Breast epithelium (tissue), 4 donors: Measurements from ENCODE around the gene XPC. TPM values are rescaled to one million over a fixed set of nuclear protein-coding genes. Genes with fewer than 3 reads are reported as not detected.
A peak's percentile ranks its signal among the peaks of the same experiment; 100 is the strongest.

Source experiments
- DNase-seq, 2 donors: peaks; one replicate each; pipeline ENCODE4 v3.0.0-alpha.2; 2019; ENCODE audit warnings: low spot score in 2 of 2
- H3K27ac ChIP-seq, 2 donors: fragments of 200-600 bp; sonication (generic) in 1 of 2; one replicate each; pipeline ENCODE4 v1.5.1; 2016 to 2019; ENCODE audit warnings: mild to moderate bottlenecking in 1 of 2
- H3K27me3 ChIP-seq, 2 donors: fragments of 200-600 bp; sonication (generic) in 1 of 2; one replicate each; pipeline versions ENCODE4 v1.5.1 to v1.6.0; 2017 to 2019; ENCODE audit warnings: control low read depth in 1 of 2, mild to moderate bottlenecking in 1 of 2
- H3K36me3 ChIP-seq: fragments of 200-600 bp; one replicate; pipeline ENCODE4 v1.5.1; 2019
- H3K4me1 ChIP-seq, 2 donors: fragments of 200-600 bp; sonication (generic); one replicate each; pipeline ENCODE4 v1.5.1; 2016 to 2019; ENCODE audit warnings: control low read depth in 1 of 2
- H3K4me3 ChIP-seq, 3 donors: fragments of 200-600 bp; sonication (generic); 1 replicate in 2 of 3; 2 replicates in 1 of 3; pipeline ENCODE4 v1.5.1; 2016 to 2019; ENCODE audit warnings: mild to moderate bottlenecking in 3 of 3, moderate library complexity in 2 of 3
- H3K9me3 ChIP-seq, 2 donors: fragments of 200-600 bp; sonication (generic) in 1 of 2; one replicate each; pipeline ENCODE4 v1.5.1; 2016 to 2019; ENCODE audit warnings: control low read depth in 1 of 2
- CTCF ChIP-seq, 3 donors: fragments of 450-650 bp; IDR thresholded peaks; one replicate each; pipeline ENCODE4 v1.5.1; 2016 to 2017; ENCODE audit warnings: antibody characterized with exemption in 3 of 3, mild to moderate bottlenecking in 3 of 3, moderate library complexity in 3 of 3
- POLR2A ChIP-seq: fragments of 450-650 bp; IDR thresholded peaks from one replicate; pipeline ENCODE4 v1.6.1; 2016; ENCODE audit warnings: antibody characterized with exemption, mild to moderate bottlenecking, moderate library complexity
- POLR2AphosphoS5 ChIP-seq, 3 donors: sonication (generic); formaldehyde crosslinking; IDR thresholded peaks; one replicate each; pipeline ENCODE4 v1.6.1; 2017; ENCODE audit warnings: antibody characterized with exemption in 3 of 3
- intact Hi-C: fragments of 100-400 bp; cut with DNase I; formaldehyde crosslinking; loops from one replicate; pipeline ENCODE4 v1.15.1; 2023; ENCODE audit warnings: low total_unique reads
- total RNA-seq, 3 donors: library from RNA; depleted of rRNA; stranded (reverse); fragments of >200 nt; gene quantifications; one replicate each; pipeline ENCODE4 v1.1.0, GENCODE V29; 2016

The XPC gene
- total RNA-seq, 3 donors from 2014 or later = 57.4 to 74.2 (median 61.3) TPM

GRCh38 chr3:14208168-14208567 lies 29.8 kb upstream of the XPC start:
- Histone ChIP-seq H3K27ac (no peak overlapping the region), H3K36me3 (no peaks in the 10 kb centered on the region), H3K27me3 (no peaks in the 10 kb centered on the region), H3K9me3 (no peaks in the 10 kb centered on the region), H3K4me1 (peaks cover 0 to 9% of the 10 kb centered on the region in 2 donors), H3K4me3 (no peak overlapping the region)
- intact Hi-C loops = no loop called here
- TF ChIP-seq POLR2AphosphoS5 (IDR thresholded peaks at IDR 0.05) (no peak), POLR2A (no peak)
- DNase-seq = no peak

DNA sequence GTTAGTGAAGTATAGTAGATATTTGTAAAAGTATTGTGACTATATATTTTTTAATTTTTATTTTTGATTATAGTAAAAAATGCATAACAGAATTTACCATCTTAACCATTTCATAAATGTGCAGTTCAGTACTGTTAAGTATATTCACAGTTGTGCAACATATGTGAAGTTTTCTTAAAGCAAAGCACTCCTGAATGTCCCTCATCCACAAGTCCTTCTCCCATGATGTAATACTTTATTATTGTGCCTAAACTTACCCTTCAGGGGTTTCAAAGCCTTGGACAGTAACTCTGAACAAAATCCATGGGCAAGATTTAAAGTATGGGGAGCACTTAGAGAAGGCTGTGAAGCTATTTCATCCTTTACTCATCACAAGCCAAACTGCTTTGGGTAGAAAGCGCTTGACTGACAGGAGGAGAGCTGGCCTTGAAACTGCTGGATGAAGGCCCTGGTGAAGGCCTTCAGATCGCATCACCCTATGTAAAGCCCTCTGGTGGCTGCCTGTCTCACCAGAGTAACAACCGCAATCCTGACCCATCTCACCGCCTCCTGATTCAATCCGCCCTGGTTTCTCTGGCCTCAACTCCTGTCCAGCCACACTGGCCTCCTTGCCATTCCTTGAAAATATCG lies 28.3 kb upstream of the XPC start:
- H3K27ac ChIP-seq = no peak overlapping the region
- H3K27me3 ChIP-seq = no peaks in the 10 kb centered on the region
- H3K9me3 ChIP-seq = no peaks in the 10 kb centered on the region
- no peak overlapping the region for H3K4me3 ChIP-seq
- no peak for DNase-seq
- intact Hi-C loops = no loop called here
- peaks cover 0 to 15% of the 10 kb centered on the region in 2 donors for H3K4me1 ChIP-seq
- TF ChIP-seq POLR2A (no peak), POLR2AphosphoS5 (IDR thresholded peaks at IDR 0.05) (no peak), CTCF (IDR thresholded peaks at IDR 0.05) (no peak)
- H3K36me3 ChIP-seq = no peaks in the 10 kb centered on the region

DNA sequence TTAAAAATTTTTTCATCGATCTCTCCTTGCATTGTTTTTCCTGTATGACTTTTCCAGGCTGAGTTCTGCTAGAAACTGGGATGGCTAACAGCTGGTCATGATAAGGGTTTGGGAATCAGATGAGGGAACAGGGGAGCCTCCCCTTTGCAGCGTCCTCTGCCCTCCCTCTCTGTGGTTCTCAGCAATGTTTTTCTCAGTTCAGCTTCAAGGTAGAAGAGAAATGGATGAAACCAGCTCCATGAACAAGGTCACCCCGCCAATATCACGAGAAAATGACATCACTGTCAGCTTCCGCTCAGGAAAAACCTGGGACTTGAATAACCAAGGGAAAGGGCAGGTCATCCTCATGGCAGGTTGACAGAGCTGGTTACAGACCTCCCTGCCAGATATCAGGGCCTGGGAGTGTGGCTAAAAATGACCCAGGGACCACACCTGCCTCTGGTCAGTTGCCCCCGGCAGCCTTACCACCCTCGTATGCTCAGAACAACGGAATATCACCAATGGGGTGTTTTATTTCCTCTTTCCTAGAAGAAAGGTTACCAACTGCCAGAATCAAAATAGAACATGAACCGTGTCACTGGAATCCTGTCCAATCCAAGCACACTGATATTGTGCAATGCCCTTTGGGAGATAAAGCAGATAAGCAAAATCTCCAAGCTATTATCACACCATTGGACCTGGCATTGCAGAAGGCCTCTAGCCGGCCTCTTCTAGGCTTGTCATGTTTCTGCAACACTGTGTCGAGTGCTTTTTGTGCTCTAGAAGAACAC lies 26.3 kb upstream of the XPC start:
- peak overlapping the region; percentile 76 to 78 for H3K27ac ChIP-seq
- intact Hi-C loops = no loop called here
- peaks cover 0 to 15% of the 10 kb centered on the region in 2 donors for H3K4me1 ChIP-seq

DNA sequence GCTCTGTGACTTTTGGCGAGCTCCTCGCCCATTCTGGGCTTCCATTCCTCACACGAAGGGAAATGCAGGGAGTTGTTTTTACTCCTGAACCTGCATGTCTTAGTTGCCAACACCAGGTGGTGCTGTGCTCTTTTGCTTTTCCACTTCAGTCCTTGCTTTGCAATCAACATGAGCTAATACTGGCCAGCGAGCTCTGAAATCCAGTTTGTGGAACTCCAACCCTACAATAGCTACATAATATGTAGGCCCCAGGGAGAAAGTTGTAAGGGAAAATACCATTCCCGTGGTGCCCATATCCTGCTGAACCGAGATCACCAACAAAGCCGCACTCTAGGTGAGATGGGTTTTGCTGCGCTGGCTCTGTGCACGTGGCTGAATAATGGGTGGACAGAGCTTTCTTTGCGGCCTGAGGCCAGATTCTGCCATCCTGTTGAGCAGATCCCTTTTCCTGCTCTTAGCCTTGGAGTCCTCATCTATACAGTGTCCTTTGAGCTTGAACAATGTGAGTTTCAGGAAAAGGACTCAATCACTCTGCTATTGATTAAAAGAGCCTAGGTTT lies 25.2 kb upstream of the XPC start:
- H3K4me1 ChIP-seq = peaks cover 0 to 15% of the 10 kb centered on the region in 2 donors
- H3K27ac ChIP-seq = peak overlapping the region; percentile 78 to 87
- intact Hi-C loops = no loop called here
- H3K27me3 ChIP-seq = no peaks in the 10 kb centered on the region
- H3K4me3 ChIP-seq = no peak overlapping the region
- no peaks in the 10 kb centered on the region for H3K36me3 ChIP-seq
- TF ChIP-seq POLR2AphosphoS5 (IDR thresholded peaks at IDR 0.05) (peak in 2 of 3 donors; percentile 44 to 57), CTCF (IDR thresholded peaks at IDR 0.05) (peak; percentile 85 to 86 (median 86)), POLR2A (no peak)
- peak; percentile 65 to 71 for DNase-seq
- no peaks in the 10 kb centered on the region for H3K9me3 ChIP-seq

More for the DNA sequence above, 26.3 kb upstream of the XPC start:
- peak; percentile 20 to 94 (median 26) for TF ChIP-seq POLR2AphosphoS5 (IDR thresholded peaks at IDR 0.05)
- TF ChIP-seq POLR2A = no peak
- no peaks in the 10 kb centered on the region for H3K27me3 ChIP-seq
- no peak overlapping the region for H3K4me3 ChIP-seq
- H3K9me3 ChIP-seq = no peaks in the 10 kb centered on the region
- no peaks in the 10 kb centered on the region for H3K36me3 ChIP-seq
- DNase-seq = no peak

- Histone ChIP-seq H3K9me3 (no peaks in the 10 kb centered on the region), H3K4me3 (no peak overlapping the region), H3K27ac (peak overlapping the region; percentile 78 to 87), H3K4me1 (peaks cover 0 to 15% of the 10 kb centered on the region in 2 donors), H3K36me3 (no peaks in the 10 kb centered on the region), H3K27me3 (no peaks in the 10 kb centered on the region)
- no peak for TF ChIP-seq POLR2A
- TF ChIP-seq CTCF (IDR thresholded peaks at IDR 0.05) = no peak
- TF ChIP-seq POLR2AphosphoS5 (IDR thresholded peaks at IDR 0.05) = no peak
- peak in 1 of 2 donors; percentile 37 for DNase-seq
- intact Hi-C loops = no loop called here
Observed at GRCh38 chr3:14202874-14203520, 24.6 kb upstream of the XPC start.
